GM18517 (cell line): ENCODE measurements around the gene CUL4A.
"Not testable (repeated sequence)": the region's sequence is repeated elsewhere in the genome, so short reads cannot be mapped to it uniquely, and the experiment has no call there.

Experiments
- ATAC-seq: cut with Tn5 transposase; IDR thresholded peaks from one replicate; pipeline ENCODE4 v1.9.1; 2021; ENCODE audit warnings: mild to moderate bottlenecking, moderate library complexity; ENCODE audit not compliant: unreplicated experiment

Gene CUL4A

GRCh38 chr13:113233101-113233500 lies 23.7 kb downstream of the CUL4A start:
- no peak for ATAC-seq

GRCh38 chr13:113238536-113238935 lies 29.1 kb downstream of the CUL4A start:
- ATAC-seq: no peak

GRCh38 chr13:113239357-113239756 lies 29.9 kb downstream of the CUL4A start:
- no peak for ATAC-seq

GRCh38 chr13:113239986-113240385 lies 30.6 kb downstream of the CUL4A start:
- ATAC-seq: no peak

- not testable (repeated sequence) for ATAC-seq
These were observed 32.2 kb downstream of the CUL4A start for GRCh38 chr13:113241623-113242022.

GRCh38 chr13:113243847-113244246 lies 34.4 kb downstream of the CUL4A start:
- no peak for ATAC-seq

GRCh38 chr13:113245849-113246796 lies 36.7 kb downstream of the CUL4A start:
- ATAC-seq: no peak

GRCh38 chr13:113252516-113253095 lies 43.2 kb downstream of the CUL4A start:
- ATAC-seq: no peak

GRCh38 chr13:113257908-113258307 lies 48.5 kb downstream of the CUL4A start:
- not testable (repeated sequence) for ATAC-seq

- ATAC-seq: no peak
These were observed 49.1 kb downstream of the CUL4A start for GRCh38 chr13:113258321-113259054.

- ATAC-seq: no peak
These were observed 51.6 kb downstream of the CUL4A start for GRCh38 chr13:113260996-113261395.

- ATAC-seq: not testable (repeated sequence)
These were observed 53.6 kb downstream of the CUL4A start for GRCh38 chr13:113263016-113263415.

- ATAC-seq: no peak
These were observed 58.4 kb downstream of the CUL4A start for GRCh38 chr13:113267642-113268405.

- ATAC-seq: no peak
These were observed 62.6 kb downstream of the CUL4A start for GRCh38 chr13:113272031-113272430.

GRCh38 chr13:113272701-113273181 lies 63.3 kb downstream of the CUL4A start:
- no peak for ATAC-seq

- ATAC-seq: no peak
These were observed 63.9 kb downstream of the CUL4A start for GRCh38 chr13:113273321-113273720.

- ATAC-seq: no peak
These were observed 64.6 kb downstream of the CUL4A start for GRCh38 chr13:113273851-113274590.

GRCh38 chr13:113274721-113275120 lies 65.3 kb downstream of the CUL4A start:
- no peak for ATAC-seq

GRCh38 chr13:113275387-113275786 lies 66.0 kb downstream of the CUL4A start:
- ATAC-seq: no peak

GRCh38 chr13:113280126-113280525 lies 70.7 kb downstream of the CUL4A start:
- no peak for ATAC-seq
